A673 (cell line): ENCODE measurements around the gene ARHGAP6.

Source experiments
- EZH2 ChIP-seq: fragments of 200-600 bp; sonication (generic); IDR thresholded peaks from 2 replicates; pipeline ENCODE4 v1.6.1; 2017; ENCODE audit warnings: borderline replicate concordance, low read depth, mild to moderate bottlenecking, mixed read lengths, antibody characterized with exemption, low read length; ENCODE audit not compliant: poor library complexity, severe bottlenecking
- TF ChIP-seq, protein P1 (sequence below): fragments of 300-800, 200-600 bp; sonication (generic); conservative IDR thresholded peaks from 2 replicates; pipeline ENCODE4 v1.5.1; 2017; ENCODE audit warnings: low read depth, mild to moderate bottlenecking, antibody characterized with exemption, low read length, moderate library complexity, mixed read lengths

DNA sequence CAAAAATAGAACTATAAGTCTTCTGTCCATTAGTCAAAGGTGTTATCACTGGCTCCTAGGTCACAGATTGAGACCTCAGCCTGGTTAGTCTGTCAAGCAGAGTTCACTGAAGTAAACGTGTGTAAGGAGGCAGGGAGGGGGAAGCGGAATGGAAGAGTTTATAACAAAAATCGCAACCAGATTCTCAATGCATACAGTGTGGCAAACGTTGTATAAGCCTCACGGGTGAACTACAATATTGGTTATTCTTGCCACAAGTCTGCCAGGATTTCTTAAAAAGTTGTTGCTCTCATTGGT, 257.7 kb downstream of the ARHGAP6 start:
- TF ChIP-seq, protein P1, sequence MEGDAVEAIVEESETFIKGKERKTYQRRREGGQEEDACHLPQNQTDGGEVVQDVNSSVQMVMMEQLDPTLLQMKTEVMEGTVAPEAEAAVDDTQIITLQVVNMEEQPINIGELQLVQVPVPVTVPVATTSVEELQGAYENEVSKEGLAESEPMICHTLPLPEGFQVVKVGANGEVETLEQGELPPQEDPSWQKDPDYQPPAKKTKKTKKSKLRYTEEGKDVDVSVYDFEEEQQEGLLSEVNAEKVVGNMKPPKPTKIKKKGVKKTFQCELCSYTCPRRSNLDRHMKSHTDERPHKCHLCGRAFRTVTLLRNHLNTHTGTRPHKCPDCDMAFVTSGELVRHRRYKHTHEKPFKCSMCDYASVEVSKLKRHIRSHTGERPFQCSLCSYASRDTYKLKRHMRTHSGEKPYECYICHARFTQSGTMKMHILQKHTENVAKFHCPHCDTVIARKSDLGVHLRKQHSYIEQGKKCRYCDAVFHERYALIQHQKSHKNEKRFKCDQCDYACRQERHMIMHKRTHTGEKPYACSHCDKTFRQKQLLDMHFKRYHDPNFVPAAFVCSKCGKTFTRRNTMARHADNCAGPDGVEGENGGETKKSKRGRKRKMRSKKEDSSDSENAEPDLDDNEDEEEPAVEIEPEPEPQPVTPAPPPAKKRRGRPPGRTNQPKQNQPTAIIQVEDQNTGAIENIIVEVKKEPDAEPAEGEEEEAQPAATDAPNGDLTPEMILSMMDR = no peak
- TF ChIP-seq EZH2 = no peak
